Pons (tissue), 1 donor: Measurements from ENCODE around the gene G3BP1.
"Not testable (repeated sequence)": the region's sequence is repeated elsewhere in the genome, so short reads cannot be mapped to it uniquely, and the experiment has no call there.

Source experiments
- DNase-seq: peaks from one replicate; pipeline ENCODE4 v3.0.0-alpha.2; 2016; ENCODE audit warnings: low spot score

G3BP1 gene

GRCh38 chr5:151755383-151755782, 16.4 kb upstream of the G3BP1 start:
- no peak for DNase-seq

- DNase-seq = no peak
These were observed 14.3 kb upstream of the G3BP1 start for GRCh38 chr5:151757233-151758140.

- DNase-seq = no peak
These were observed 13.7 kb upstream of the G3BP1 start for GRCh38 chr5:151758141-151758429.

GRCh38 chr5:151758430-151759241, 13.1 kb upstream of the G3BP1 start, which contains the start of gene ATOX1:
ATOX1 (minus strand) TSS chr5:151758631; CDS start chr5:151758551, 80 bp downstream.
- peak; percentile 93 for DNase-seq

GRCh38 chr5:151764801-151765200, 7.0 kb upstream of the G3BP1 start:
- no peak for DNase-seq

GRCh38 chr5:151766975-151767374, 4.8 kb upstream of the G3BP1 start:
- DNase-seq = no peak

- peak; percentile 65 for DNase-seq
These were observed 1.1 kb upstream of the G3BP1 start for GRCh38 chr5:151770383-151771258.

- DNase-seq = peak; percentile 40
These were observed 483 bp downstream of the G3BP1 start for GRCh38 chr5:151772029-151772845.

GRCh38 chr5:151772846-151773561, 1.2 kb downstream of the G3BP1 start:
- DNase-seq = peak; percentile 44

GRCh38 chr5:151773951-151774350, 2.2 kb downstream of the G3BP1 start:
- DNase-seq = no peak

- DNase-seq = no peak
These were observed 3.4 kb downstream of the G3BP1 start for GRCh38 chr5:151775025-151775606.

GRCh38 chr5:151779531-151780125, 7.9 kb downstream of the G3BP1 start:
- DNase-seq = no peak

- DNase-seq = no peak
These were observed 8.6 kb downstream of the G3BP1 start for GRCh38 chr5:151780348-151780747.

GRCh38 chr5:151781201-151781600, 9.4 kb downstream of the G3BP1 start:
- DNase-seq = no peak

GRCh38 chr5:151783664-151784063, 11.9 kb downstream of the G3BP1 start:
- not testable (repeated sequence) for DNase-seq

GRCh38 chr5:151784141-151784540, 12.4 kb downstream of the G3BP1 start:
- no peak for DNase-seq

GRCh38 chr5:151786468-151786867, 14.7 kb downstream of the G3BP1 start:
- DNase-seq = no peak

- no peak for DNase-seq
These were observed 16.1 kb downstream of the G3BP1 start for GRCh38 chr5:151787817-151788216.

GRCh38 chr5:151793358-151793757, 21.6 kb downstream of the G3BP1 start:
- DNase-seq = no peak

GRCh38 chr5:151795426-151795825, 23.7 kb downstream of the G3BP1 start:
- no peak for DNase-seq
